Adrenal gland (tissue), 5 donors: ENCODE results near the gene CFAP299.

Source experiments
- POLR2A ChIP-seq, 2 donors: fragments of 450-650 bp; IDR thresholded peaks; one replicate each; pipeline ENCODE4 v1.6.1; 2017; ENCODE audit warnings: antibody characterized with exemption in 2 of 2, mild to moderate bottlenecking in 2 of 2, moderate library complexity in 1 of 2
- TF ChIP-seq, protein P1 (sequence below), 6 experiments: fragments of 450-650 bp in 4 of 6; fragments of 200-600 bp in 2 of 6; sonication (generic) in 1 of 6; IDR thresholded peaks; 1 replicate in 5 of 6; 2 replicates in 1 of 6; pipeline versions ENCODE4 v1.5.1 to v1.8.0; 2016 to 2021; ENCODE audit warnings: antibody characterized with exemption in 6 of 6, mild to moderate bottlenecking in 2 of 6, moderate library complexity in 1 of 6
- donor health status: DM: no; HTN: no; CAD: no.

DNA sequence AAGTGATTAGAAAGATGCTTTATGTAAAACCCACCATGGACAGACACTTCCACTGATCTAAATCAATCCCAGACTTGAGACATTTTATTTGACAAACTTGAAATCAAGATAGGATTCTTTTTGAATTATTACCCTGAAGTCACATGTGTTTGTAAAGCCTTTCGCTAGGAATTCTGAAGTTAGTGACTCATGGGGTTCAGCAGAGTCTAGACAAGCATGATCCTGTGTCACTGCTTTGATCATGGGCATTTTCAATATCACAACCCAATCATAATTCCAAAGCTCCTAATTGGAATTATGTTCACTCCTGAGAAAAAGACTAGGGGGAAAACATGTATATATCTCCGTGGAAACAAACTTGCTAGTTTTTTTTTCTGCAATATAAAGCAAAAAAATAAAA, 627.5 kb downstream of the CFAP299 start:
- TF ChIP-seq, protein P1, sequence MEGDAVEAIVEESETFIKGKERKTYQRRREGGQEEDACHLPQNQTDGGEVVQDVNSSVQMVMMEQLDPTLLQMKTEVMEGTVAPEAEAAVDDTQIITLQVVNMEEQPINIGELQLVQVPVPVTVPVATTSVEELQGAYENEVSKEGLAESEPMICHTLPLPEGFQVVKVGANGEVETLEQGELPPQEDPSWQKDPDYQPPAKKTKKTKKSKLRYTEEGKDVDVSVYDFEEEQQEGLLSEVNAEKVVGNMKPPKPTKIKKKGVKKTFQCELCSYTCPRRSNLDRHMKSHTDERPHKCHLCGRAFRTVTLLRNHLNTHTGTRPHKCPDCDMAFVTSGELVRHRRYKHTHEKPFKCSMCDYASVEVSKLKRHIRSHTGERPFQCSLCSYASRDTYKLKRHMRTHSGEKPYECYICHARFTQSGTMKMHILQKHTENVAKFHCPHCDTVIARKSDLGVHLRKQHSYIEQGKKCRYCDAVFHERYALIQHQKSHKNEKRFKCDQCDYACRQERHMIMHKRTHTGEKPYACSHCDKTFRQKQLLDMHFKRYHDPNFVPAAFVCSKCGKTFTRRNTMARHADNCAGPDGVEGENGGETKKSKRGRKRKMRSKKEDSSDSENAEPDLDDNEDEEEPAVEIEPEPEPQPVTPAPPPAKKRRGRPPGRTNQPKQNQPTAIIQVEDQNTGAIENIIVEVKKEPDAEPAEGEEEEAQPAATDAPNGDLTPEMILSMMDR (IDR thresholded peaks at IDR 0.05), result no peak
- TF ChIP-seq POLR2A (IDR thresholded peaks at IDR 0.05), result no peak
